ENCODE results near the gene GRB10.
"Not testable (repeated sequence)": the region's sequence is repeated elsewhere in the genome, so short reads cannot be mapped to it uniquely, and the experiment has no call there.

GRB10 gene

GRCh38 chr7:50775836-50776235 is 6.9 kb downstream of the GRB10 start:
- no peak for DNase-seq (ENCODE audit: extremely low read depth, low read depth)
- no peak for TF ChIP-seq CTCF (IDR thresholded peaks at IDR 0.05; ENCODE audit: low read depth, low read length)

GRCh38 chr7:50775231-50775630 is 7.5 kb downstream of the GRB10 start:
- no peak for TF ChIP-seq CTCF (IDR thresholded peaks at IDR 0.05; ENCODE audit: low read depth, low read length)
- no peak for DNase-seq (ENCODE audit: extremely low read depth, low read depth)

- no peak for TF ChIP-seq CTCF (IDR thresholded peaks at IDR 0.05; ENCODE audit: low read depth, low read length)
- DNase-seq (ENCODE audit: extremely low read depth, low read depth) = no peak
Measured at GRCh38 chr7:50774319-50774718, 8.4 kb downstream of the GRB10 start.

GRCh38 chr7:50773071-50773470 is 9.6 kb downstream of the GRB10 start:
- not testable (repeated sequence) for DNase-seq (ENCODE audit: extremely low read depth, low read depth)

GRCh38 chr7:50771120-50772002 is 11.3 kb downstream of the GRB10 start:
- no peak for DNase-seq (ENCODE audit: extremely low read depth, low read depth)
- TF ChIP-seq CTCF (IDR thresholded peaks at IDR 0.05; ENCODE audit: low read depth, low read length) = no peak

GRCh38 chr7:50768485-50769474 is 13.9 kb downstream of the GRB10 start:
- no peak for TF ChIP-seq CTCF (IDR thresholded peaks at IDR 0.05; ENCODE audit: low read depth, low read length)
- DNase-seq (ENCODE audit: extremely low read depth, low read depth) = no peak

GRCh38 chr7:50766849-50767207 is 15.9 kb downstream of the GRB10 start:
- no peak for DNase-seq (ENCODE audit: extremely low read depth, low read depth)

More at GRCh38 chr7:50766849-50767207, 15.9 kb downstream of the GRB10 start:
- TF ChIP-seq CTCF (IDR thresholded peaks at IDR 0.05; ENCODE audit: low read depth, low read length) = no peak

Measured in AG09319 (cell line).